HG03159 (cell line): ENCODE data around the gene TIMM44.
"Not testable (repeated sequence)": the region's sequence is repeated elsewhere in the genome, so short reads cannot be mapped to it uniquely, and the experiment has no call there.

Experiments used
- ATAC-seq: cut with Tn5 transposase; IDR thresholded peaks from one replicate; pipeline ENCODE4 v1.9.1; 2021; ENCODE audit warnings: mild to moderate bottlenecking, moderate library complexity; ENCODE audit not compliant: unreplicated experiment

TIMM44 gene

GRCh38 chr19:7953060-7953459 is 9.6 kb upstream of the TIMM44 start:
- no peak for ATAC-seq

- ATAC-seq: no peak
These were observed 4.5 kb upstream of the TIMM44 start for GRCh38 chr19:7947939-7948338.

- ATAC-seq: peak; percentile 36
These were observed 803 bp upstream of the TIMM44 start for GRCh38 chr19:7944177-7944761.

GRCh38 chr19:7942981-7943443 is 454 bp downstream of the TIMM44 start:
- ATAC-seq: no peak

GRCh38 chr19:7941895-7942596 is 1.4 kb downstream of the TIMM44 start:
- ATAC-seq: no peak

GRCh38 chr19:7940841-7941240 is 2.6 kb downstream of the TIMM44 start:
- ATAC-seq: no peak

- ATAC-seq: no peak
These were observed 8.7 kb downstream of the TIMM44 start for GRCh38 chr19:7934766-7935165.

GRCh38 chr19:7933828-7934725 is 9.4 kb downstream of the TIMM44 start:
- no peak for ATAC-seq

GRCh38 chr19:7933411-7933810 is 10.1 kb downstream of the TIMM44 start:
- ATAC-seq: no peak

GRCh38 chr19:7932930-7933300 is 10.6 kb downstream of the TIMM44 start:
- no peak for ATAC-seq

GRCh38 chr19:7932276-7932929 is 11.1 kb downstream of the TIMM44 start:
- ATAC-seq: no peak

- ATAC-seq: no peak
These were observed 12.0 kb downstream of the TIMM44 start for GRCh38 chr19:7931221-7932061.

- no peak for ATAC-seq
These were observed 12.7 kb downstream of the TIMM44 start for GRCh38 chr19:7930765-7931164.

- not testable (repeated sequence) for ATAC-seq
These were observed 13.4 kb downstream of the TIMM44 start for GRCh38 chr19:7930030-7930429.

GRCh38 chr19:7928741-7929701 is 14.4 kb downstream of the TIMM44 start:
- ATAC-seq: no peak

- no peak for ATAC-seq
These were observed 15.1 kb downstream of the TIMM44 start for GRCh38 chr19:7928334-7928706.

- ATAC-seq: no peak
These were observed 15.7 kb downstream of the TIMM44 start for GRCh38 chr19:7927605-7928333.
